Activated naive CD8-positive, alpha-beta T cell treated with anti-CD3 and anti-CD28 coated beads, Interleukin-2, amount 50 U/mL, for 24 hours (primary cell): ENCODE measurements around the gene WBP11.

Experiments used
- ATAC-seq: fragments of 150-1000 bp; cut with Tn5 transposase; one replicate; pipeline ENCODE4 v1.10.0; 2021
- DNase-seq: peaks from one replicate; pipeline ENCODE4 v3.0.0; 2021
- H3K27ac Mint-ChIP-seq: one replicate; pipeline ENCODE4 v1.8.0; 2021; ENCODE audit warnings: mild to moderate bottlenecking, mixed read lengths
- H3K27me3 Mint-ChIP-seq: one replicate; pipeline ENCODE4 v1.8.0; 2021; ENCODE audit warnings: mixed read lengths
- H3K36me3 Mint-ChIP-seq: one replicate; pipeline ENCODE4 v1.8.0; 2021; ENCODE audit warnings: low read depth, mixed read lengths
- H3K4me1 Mint-ChIP-seq: one replicate; pipeline ENCODE4 v1.8.0; 2021; ENCODE audit warnings: mixed read lengths
- H3K4me3 Mint-ChIP-seq: one replicate; pipeline ENCODE4 v1.8.0; 2021; ENCODE audit warnings: mild to moderate bottlenecking, moderate library complexity, mixed read lengths
- H3K9me3 Mint-ChIP-seq: one replicate; pipeline ENCODE4 v1.8.0; 2021; ENCODE audit warnings: mixed read lengths

The WBP11 gene

GRCh38 chr12:14836336-14837210 is 33.3 kb upstream of the WBP11 start:
- H3K36me3 Mint-ChIP-seq = no peaks in the 10 kb centered on the region
- no peaks in the 10 kb centered on the region for H3K9me3 Mint-ChIP-seq
- no peaks in the 10 kb centered on the region for H3K4me1 Mint-ChIP-seq
- no peak for DNase-seq
- ATAC-seq = no peak
- H3K27me3 Mint-ChIP-seq = peaks cover 4% of the 10 kb centered on the region
- no peak overlapping the region for H3K27ac Mint-ChIP-seq
- no peak overlapping the region for H3K4me3 Mint-ChIP-seq

- Mint-ChIP-seq H3K27me3 (peaks cover 4% of the 10 kb centered on the region), H3K4me3 (no peak overlapping the region), H3K9me3 (no peaks in the 10 kb centered on the region), H3K36me3 (no peaks in the 10 kb centered on the region), H3K27ac (no peak overlapping the region), H3K4me1 (no peaks in the 10 kb centered on the region)
- ATAC-seq = no peak
- no peak for DNase-seq
These were observed 31.2 kb upstream of the WBP11 start for GRCh38 chr12:14834509-14834908.

GRCh38 chr12:14833952-14834351 is 30.7 kb upstream of the WBP11 start:
- no peak overlapping the region for H3K27ac Mint-ChIP-seq
- no peak overlapping the region for H3K4me3 Mint-ChIP-seq
- peaks cover 2% of the 10 kb centered on the region for H3K27me3 Mint-ChIP-seq
- no peak for ATAC-seq
- H3K9me3 Mint-ChIP-seq = no peaks in the 10 kb centered on the region
- H3K36me3 Mint-ChIP-seq = no peaks in the 10 kb centered on the region
- DNase-seq = no peak
- no peaks in the 10 kb centered on the region for H3K4me1 Mint-ChIP-seq

DNA sequence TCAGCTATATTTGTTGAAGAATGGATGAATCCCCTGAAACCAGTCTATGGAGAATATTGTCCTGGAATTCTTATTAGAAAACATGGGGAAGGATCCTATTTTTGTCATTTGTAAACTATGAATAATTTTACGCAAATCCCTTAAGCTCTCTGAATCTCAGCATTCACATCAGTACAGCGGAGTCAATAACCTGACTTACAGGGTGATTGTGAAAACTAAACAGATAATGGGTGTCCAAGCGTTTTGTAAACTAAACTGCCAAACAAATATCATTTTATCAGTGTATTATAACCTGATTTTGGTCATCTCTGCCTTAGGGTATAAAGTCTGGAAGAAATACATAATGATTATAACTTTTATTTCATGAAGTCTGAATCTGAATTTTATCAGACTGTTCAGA is 30.1 kb upstream of the WBP11 start:
- H3K9me3 Mint-ChIP-seq = no peaks in the 10 kb centered on the region

DNA sequence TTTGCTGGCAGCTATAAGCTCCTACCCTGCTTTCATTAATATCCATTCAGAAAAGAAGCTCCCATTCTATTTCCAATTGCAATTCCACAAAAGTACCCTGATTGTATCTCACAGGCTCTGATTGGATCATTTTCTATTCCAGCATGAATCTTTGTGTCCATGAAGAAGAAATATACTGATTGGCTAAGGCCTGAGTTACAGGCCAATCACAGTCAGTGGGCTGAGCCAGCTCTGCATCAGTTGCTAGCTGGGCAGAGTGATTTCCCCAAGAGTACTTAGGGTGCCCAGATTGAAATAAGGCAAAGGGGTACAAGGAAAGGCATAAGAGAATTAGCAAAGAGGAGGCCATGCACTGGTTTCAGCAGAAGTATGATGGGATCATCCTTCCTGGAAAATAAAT is 25.6 kb upstream of the WBP11 start:
- DNase-seq = no peak
- Mint-ChIP-seq H3K4me1 (peaks cover 14% of the 10 kb centered on the region), H3K27me3 (no peaks in the 10 kb centered on the region), H3K36me3 (no peaks in the 10 kb centered on the region), H3K9me3 (no peaks in the 10 kb centered on the region), H3K4me3 (no peak overlapping the region), H3K27ac (no peak overlapping the region)
- ATAC-seq = no peak

More for the DNA sequence above, 30.1 kb upstream of the WBP11 start:
- no peak for DNase-seq
- H3K4me3 Mint-ChIP-seq = no peak overlapping the region
- no peak overlapping the region for H3K27ac Mint-ChIP-seq
- H3K36me3 Mint-ChIP-seq = no peaks in the 10 kb centered on the region
- no peaks in the 10 kb centered on the region for H3K4me1 Mint-ChIP-seq
- ATAC-seq = no peak
- H3K27me3 Mint-ChIP-seq = peaks cover 2% of the 10 kb centered on the region

GRCh38 chr12:14827043-14827442 is 23.8 kb upstream of the WBP11 start:
- H3K27me3 Mint-ChIP-seq = no peaks in the 10 kb centered on the region
- no peaks in the 10 kb centered on the region for H3K9me3 Mint-ChIP-seq
- H3K36me3 Mint-ChIP-seq = no peaks in the 10 kb centered on the region
- no peak overlapping the region for H3K4me3 Mint-ChIP-seq
- H3K27ac Mint-ChIP-seq = no peak overlapping the region
- DNase-seq = no peak
- H3K4me1 Mint-ChIP-seq = peaks cover 23% of the 10 kb centered on the region
- no peak for ATAC-seq

DNA sequence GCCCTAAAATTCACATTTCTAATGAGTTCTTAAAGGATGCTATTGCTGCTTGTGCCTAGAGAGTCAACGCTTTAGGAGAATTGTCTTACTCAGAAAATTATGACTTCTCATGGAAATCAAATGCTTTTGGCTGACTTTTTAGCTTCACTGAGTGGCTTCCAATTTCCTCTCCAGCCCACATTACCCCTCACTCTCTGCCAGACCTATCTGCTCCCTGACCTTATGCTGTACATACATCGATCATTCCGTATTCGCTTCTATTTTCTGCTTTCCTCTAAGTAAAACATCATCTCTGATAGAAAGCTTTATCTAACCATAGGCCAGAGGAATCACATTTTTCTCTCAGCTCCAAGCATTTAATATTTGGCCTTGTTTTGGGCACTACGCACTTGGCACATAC is 23.2 kb upstream of the WBP11 start:
- ATAC-seq (no peak), DNase-seq (no peak)
- Mint-ChIP-seq H3K4me1 (peaks cover 23% of the 10 kb centered on the region), H3K27me3 (no peaks in the 10 kb centered on the region), H3K36me3 (no peaks in the 10 kb centered on the region), H3K9me3 (no peaks in the 10 kb centered on the region), H3K4me3 (no peak overlapping the region), H3K27ac (no peak overlapping the region)

DNA sequence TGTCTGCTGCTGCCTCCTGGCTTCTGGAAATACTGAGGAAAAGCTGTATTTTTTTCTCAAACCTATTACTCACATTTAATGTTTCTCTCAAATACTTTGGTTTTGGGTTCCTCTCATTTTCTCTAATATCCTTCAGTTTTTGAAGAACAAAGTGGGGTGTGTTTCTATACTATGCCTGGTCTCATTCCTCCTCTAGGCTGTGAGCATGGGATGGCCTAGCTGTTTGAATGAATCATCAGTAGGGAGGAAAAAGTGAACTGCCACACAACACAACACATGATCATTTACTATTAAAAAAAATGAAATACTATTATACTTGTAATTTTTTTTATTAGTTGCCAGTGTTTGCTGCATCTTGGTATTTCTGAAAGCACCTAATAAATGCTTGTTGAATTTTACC is 22.0 kb upstream of the WBP11 start:
- Mint-ChIP-seq H3K27ac (peak overlapping the region; percentile 4), H3K27me3 (no peaks in the 10 kb centered on the region), H3K9me3 (no peaks in the 10 kb centered on the region), H3K36me3 (no peaks in the 10 kb centered on the region), H3K4me1 (peaks cover 23% of the 10 kb centered on the region), H3K4me3 (no peak overlapping the region)
- ATAC-seq = peak; percentile 30
- no peak for DNase-seq

GRCh38 chr12:14824012-14824634 is 20.8 kb upstream of the WBP11 start:
- Mint-ChIP-seq H3K27ac (peak overlapping the region; percentile 42), H3K4me3 (no peak overlapping the region), H3K9me3 (no peaks in the 10 kb centered on the region), H3K36me3 (no peaks in the 10 kb centered on the region), H3K4me1 (peaks cover 23% of the 10 kb centered on the region), H3K27me3 (no peaks in the 10 kb centered on the region)
- ATAC-seq (peak; percentile 83), DNase-seq (no peak)

- no peak for DNase-seq
- H3K4me3 Mint-ChIP-seq = no peak within 1 kb of the TSS
- H3K4me1 Mint-ChIP-seq = peaks cover 15% of the 10 kb centered on the region
- H3K27ac Mint-ChIP-seq = no peak within 1 kb of the TSS
- no peak for ATAC-seq
- peaks cover 2% of the 10 kb centered on the region for H3K27me3 Mint-ChIP-seq
- H3K36me3 Mint-ChIP-seq = peaks cover 2% of the 10 kb centered on the region
- H3K9me3 Mint-ChIP-seq = peaks cover 9% of the 10 kb centered on the region
These were observed 10.7 kb upstream of the WBP11 start, which contains the start of gene SMCO3 for GRCh38 chr12:14814014-14814413. SMCO3 (minus strand) TSS chr12:14814182; CDS start chr12:14806680, 7,502 bp downstream.

- peaks cover 2% of the 10 kb centered on the region for H3K27me3 Mint-ChIP-seq
- ATAC-seq (no peak), DNase-seq (no peak)
- H3K4me1 Mint-ChIP-seq = peaks cover 15% of the 10 kb centered on the region
- H3K27ac Mint-ChIP-seq = no peak overlapping the region
- H3K4me3 Mint-ChIP-seq = no peak overlapping the region
- no peaks in the 10 kb centered on the region for H3K36me3 Mint-ChIP-seq
- H3K9me3 Mint-ChIP-seq = no peaks in the 10 kb centered on the region
These were observed 8.2 kb upstream of the WBP11 start for GRCh38 chr12:14811486-14811885.

- ATAC-seq (peak; percentile 15), DNase-seq (no peak)
- no peaks in the 10 kb centered on the region for H3K27me3 Mint-ChIP-seq
- no peaks in the 10 kb centered on the region for H3K9me3 Mint-ChIP-seq
- H3K36me3 Mint-ChIP-seq = no peaks in the 10 kb centered on the region
- H3K27ac Mint-ChIP-seq = peak overlapping the region; percentile 9
- H3K4me1 Mint-ChIP-seq = peaks cover 15% of the 10 kb centered on the region
- no peak overlapping the region for H3K4me3 Mint-ChIP-seq
These were observed 7.7 kb upstream of the WBP11 start for GRCh38 chr12:14810953-14811483.

DNA sequence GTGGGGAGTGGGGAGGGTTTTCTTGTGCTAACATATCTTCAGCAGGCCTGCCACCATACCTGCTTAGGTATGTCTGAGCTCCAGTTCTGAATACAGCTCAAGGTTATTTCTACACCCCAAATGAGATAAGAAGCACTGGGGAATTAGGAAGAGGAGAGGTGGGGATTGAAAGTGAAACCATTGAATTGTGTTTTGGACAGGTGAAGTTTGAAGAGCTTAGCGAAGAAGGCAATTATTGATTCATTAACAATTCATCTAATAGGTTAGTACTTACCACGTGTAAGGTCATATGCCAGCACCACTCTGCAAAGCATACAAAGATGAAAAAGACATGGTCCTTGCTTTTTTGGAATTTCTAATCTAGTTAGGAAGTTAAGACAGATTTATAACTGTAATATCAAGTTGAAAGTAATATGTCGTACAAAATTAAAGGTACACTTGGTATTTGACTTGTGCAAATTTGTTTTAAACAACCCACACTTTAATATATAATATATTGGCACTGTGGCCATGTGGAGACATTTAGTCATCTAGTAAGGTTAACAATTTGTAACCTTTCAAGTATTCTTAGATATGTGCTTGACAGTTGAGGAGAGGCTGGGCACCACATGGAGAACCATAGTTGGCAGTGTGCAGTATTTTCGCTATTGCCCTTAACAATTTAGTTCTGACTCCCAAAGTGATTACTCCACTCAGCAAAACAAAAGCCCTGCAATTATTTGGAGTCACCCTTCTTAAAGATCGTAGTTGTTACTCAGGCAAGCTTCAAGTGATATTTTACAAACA is 7.1 kb upstream of the WBP11 start:
- H3K9me3 Mint-ChIP-seq = no peaks in the 10 kb centered on the region
- H3K4me3 Mint-ChIP-seq = no peak overlapping the region
- H3K4me1 Mint-ChIP-seq = peaks cover 20% of the 10 kb centered on the region
- no peak for DNase-seq
- no peaks in the 10 kb centered on the region for H3K36me3 Mint-ChIP-seq
- peak; percentile 61 for ATAC-seq
- peak overlapping the region; percentile 20 for H3K27ac Mint-ChIP-seq
- no peaks in the 10 kb centered on the region for H3K27me3 Mint-ChIP-seq

DNA sequence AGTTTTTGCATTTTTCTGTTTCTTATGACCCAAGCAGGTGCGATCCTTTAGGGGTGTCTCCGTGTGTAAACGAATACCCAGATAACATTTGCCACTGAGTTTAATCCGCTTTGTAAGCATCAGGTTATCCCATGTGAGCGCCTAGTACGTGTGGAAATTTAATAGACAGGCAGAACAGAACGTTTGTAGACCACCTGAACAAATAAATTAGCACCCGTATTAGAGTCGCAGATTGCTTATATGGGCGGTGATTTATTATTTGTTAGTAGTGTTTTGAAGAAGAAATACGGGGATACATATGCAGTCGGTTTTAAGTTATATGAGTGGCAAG is 517 bp upstream of the WBP11 start:
- Mint-ChIP-seq H3K4me1 (peaks cover 21% of the 10 kb centered on the region), H3K27me3 (no peaks in the 10 kb centered on the region)
- no peak for DNase-seq

DNA sequence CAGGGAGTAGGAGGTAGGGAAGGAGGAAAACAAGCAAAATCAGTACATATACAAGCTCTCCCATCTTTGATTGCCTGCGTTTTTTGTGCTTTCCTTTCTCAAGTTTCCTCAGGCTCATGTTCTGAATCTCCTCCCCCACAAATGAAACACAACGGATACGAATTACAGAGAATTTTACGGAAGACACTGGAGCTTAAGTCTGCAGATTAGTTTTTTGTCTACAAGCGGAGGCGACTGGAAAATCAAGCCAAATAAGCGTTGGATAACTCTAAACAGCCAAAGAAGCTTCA is 612 bp downstream of the WBP11 start:
- no peaks in the 10 kb centered on the region for H3K27me3 Mint-ChIP-seq

More for the DNA sequence above, 517 bp upstream of the WBP11 start:
- Mint-ChIP-seq H3K27ac (no peak overlapping the region), H3K4me3 (no peak overlapping the region), H3K9me3 (no peaks in the 10 kb centered on the region), H3K36me3 (peaks cover 19% of the 10 kb centered on the region)
- ATAC-seq = peak; percentile 3

More for the DNA sequence above, 612 bp downstream of the WBP11 start:
- Mint-ChIP-seq H3K27ac (no peak overlapping the region), H3K4me1 (peaks cover 21% of the 10 kb centered on the region), H3K4me3 (no peak overlapping the region), H3K9me3 (no peaks in the 10 kb centered on the region), H3K36me3 (peaks cover 25% of the 10 kb centered on the region)
- ATAC-seq (no peak), DNase-seq (no peak)
